K562 (cell line): ENCODE data around the gene CAV1. TPM values are rescaled to one million over a fixed set of nuclear protein-coding genes. Genes with fewer than 3 reads are reported as not detected.

Experiments
- CBX3 ChIP-seq, 2 experiments: IDR thresholded peaks; 1 replicate in 1 of 2; 2 replicates in 1 of 2; pipeline ENCODE4 v1.6.1; 2012; ENCODE audit warnings: inconsistent platforms in 2 of 2, low read length in 2 of 2, borderline replicate concordance in 1 of 2, control low read depth in 1 of 2
- CEBPG ChIP-seq, 3 experiments: fragments of 200-800 bp in 1 of 3; sonication (Bioruptor generic) in 1 of 3; sonication (generic) in 1 of 3; formaldehyde crosslinking in 1 of 3; IDR thresholded peaks in 2 of 3; conservative IDR thresholded peaks in 1 of 3; 2 replicates each; pipeline versions ENCODE4 v1.6.1 to v1.8.0; 2016 to 2022; ENCODE audit warnings: missing compliant biosample characterization in 2 of 3, missing genetic modification characterization in 2 of 3, mild to moderate bottlenecking in 1 of 3, missing genetic modification reagents in 1 of 3
- MCM2 ChIP-seq: fragments of 450-650 bp; IDR thresholded peaks from 2 replicates; pipeline ENCODE4 v1.6.1; 2017; ENCODE audit warnings: low read depth, mild to moderate bottlenecking
- polyA plus RNA-seq, 8 experiments: library from polyadenylated mRNA; depleted of rRNA in 4 of 8; stranded (reverse) in 5 of 8; unstranded in 3 of 8; fragments of >200 nt; fragmentation: Nextera tagmentation in 2 of 8; fragmentation: Illumina TruSeq in 1 of 8; extraction: Ambion mirVana in 2 of 8; extraction: Trizol in 1 of 8; gene quantifications; 2 replicates each; pipeline versions ENCODE4 v1.2.1 to v1.2.3, GENCODE V29; 2011 to 2014; ENCODE audit warnings: inconsistent platforms in 1 of 8, missing spikeins in 1 of 8
- total RNA-seq, 7 experiments: library from RNA; depleted of rRNA in 6 of 7; stranded (reverse); fragments of >200 nt in 6 of 7; fragmentation: Illumina TruSeq in 2 of 7; extraction: Trizol in 2 of 7; gene quantifications; 2 replicates each; pipeline versions ENCODE4 v1.2.1 to v1.2.3, GENCODE V29; 2011 to 2021; ENCODE audit warnings: low replicate concordance in 1 of 7
- TF ChIP-seq, protein P1 (sequence below): fragments of 250-450 bp; sonication (Bioruptor Pico); IDR thresholded peaks from 2 replicates; pipeline ENCODE4 v1.5.0; 2022; ENCODE audit warnings: mild to moderate bottlenecking
- TF ChIP-seq, protein P2 (sequence below): fragments of 250-450 bp; sonication (Bioruptor Pico); IDR thresholded peaks from 2 replicates; pipeline ENCODE4 v1.4.0; 2020; ENCODE audit warnings: mild to moderate bottlenecking, moderate library complexity, borderline replicate concordance

Gene CAV1
- total and polyA plus RNA-seq, 9 of the 15 experiments (the other 6 are each of a cell fraction or from before 2014, with no cell fraction given), result 0.08 to 1.5 (median 0.63) TPM

DNA sequence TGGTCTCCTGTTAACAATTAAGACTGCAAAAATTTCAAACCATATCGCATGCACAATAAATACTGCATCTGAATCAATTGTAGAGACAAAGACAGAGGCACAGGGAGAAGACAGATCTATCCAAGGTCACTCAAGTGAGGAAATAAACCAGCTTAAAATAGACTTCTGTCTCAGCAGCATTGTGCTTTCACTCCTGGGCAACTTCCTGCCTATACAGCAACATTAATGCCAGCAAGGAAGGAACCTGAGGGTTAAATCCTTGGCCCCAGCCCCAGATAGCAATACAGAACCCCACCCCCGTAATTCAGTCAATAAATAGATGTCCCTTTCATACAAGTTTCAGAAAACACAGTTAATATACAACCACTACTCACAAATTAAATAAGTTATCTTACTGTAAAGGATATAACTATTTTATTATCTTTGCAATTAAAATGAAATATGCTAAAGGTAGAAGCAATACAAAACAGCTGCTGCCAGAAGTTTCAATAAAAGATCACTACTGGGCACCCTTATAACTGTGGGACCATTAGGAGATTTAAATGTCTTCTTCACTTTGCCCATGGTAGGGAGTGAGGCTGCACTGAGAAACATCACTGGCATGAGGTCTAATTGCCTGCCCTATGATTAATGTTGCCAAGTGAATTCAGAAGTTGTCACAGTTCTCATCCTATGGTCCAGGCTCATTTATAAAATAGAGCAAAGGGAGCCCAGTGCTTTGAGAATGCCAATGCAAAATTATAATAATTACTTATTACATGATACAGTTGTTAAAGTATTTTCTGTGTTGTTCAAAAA, 49.4 kb downstream of the CAV1 start (continued):
- TF ChIP-seq CBX3 (IDR thresholded peaks at IDR 0.05; ENCODE audit: borderline replicate concordance in 1 of 2, low read length in 2 of 2), result no peak
- TF ChIP-seq, protein P1, sequence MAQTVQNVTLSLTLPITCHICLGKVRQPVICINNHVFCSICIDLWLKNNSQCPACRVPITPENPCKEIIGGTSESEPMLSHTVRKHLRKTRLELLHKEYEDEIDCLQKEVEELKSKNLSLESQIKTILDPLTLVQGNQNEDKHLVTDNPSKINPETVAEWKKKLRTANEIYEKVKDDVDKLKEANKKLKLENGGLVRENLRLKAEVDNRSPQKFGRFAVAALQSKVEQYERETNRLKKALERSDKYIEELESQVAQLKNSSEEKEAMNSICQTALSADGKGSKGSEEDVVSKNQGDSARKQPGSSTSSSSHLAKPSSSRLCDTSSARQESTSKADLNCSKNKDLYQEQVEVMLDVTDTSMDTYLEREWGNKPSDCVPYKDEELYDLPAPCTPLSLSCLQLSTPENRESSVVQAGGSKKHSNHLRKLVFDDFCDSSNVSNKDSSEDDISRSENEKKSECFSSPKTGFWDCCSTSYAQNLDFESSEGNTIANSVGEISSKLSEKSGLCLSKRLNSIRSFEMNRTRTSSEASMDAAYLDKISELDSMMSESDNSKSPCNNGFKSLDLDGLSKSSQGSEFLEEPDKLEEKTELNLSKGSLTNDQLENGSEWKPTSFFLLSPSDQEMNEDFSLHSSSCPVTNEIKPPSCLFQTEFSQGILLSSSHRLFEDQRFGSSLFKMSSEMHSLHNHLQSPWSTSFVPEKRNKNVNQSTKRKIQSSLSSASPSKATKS (CRISPR knock-in tag), result no peak
- TF ChIP-seq, protein P2, sequence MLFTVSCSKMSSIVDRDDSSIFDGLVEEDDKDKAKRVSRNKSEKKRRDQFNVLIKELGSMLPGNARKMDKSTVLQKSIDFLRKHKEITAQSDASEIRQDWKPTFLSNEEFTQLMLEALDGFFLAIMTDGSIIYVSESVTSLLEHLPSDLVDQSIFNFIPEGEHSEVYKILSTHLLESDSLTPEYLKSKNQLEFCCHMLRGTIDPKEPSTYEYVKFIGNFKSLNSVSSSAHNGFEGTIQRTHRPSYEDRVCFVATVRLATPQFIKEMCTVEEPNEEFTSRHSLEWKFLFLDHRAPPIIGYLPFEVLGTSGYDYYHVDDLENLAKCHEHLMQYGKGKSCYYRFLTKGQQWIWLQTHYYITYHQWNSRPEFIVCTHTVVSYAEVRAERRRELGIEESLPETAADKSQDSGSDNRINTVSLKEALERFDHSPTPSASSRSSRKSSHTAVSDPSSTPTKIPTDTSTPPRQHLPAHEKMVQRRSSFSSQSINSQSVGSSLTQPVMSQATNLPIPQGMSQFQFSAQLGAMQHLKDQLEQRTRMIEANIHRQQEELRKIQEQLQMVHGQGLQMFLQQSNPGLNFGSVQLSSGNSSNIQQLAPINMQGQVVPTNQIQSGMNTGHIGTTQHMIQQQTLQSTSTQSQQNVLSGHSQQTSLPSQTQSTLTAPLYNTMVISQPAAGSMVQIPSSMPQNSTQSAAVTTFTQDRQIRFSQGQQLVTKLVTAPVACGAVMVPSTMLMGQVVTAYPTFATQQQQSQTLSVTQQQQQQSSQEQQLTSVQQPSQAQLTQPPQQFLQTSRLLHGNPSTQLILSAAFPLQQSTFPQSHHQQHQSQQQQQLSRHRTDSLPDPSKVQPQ (CRISPR knock-in tag), result no peak
- TF ChIP-seq MCM2, result no peak
- no peak for TF ChIP-seq CEBPG (CRISPR knock-in tag; IDR thresholded peaks at IDR 0.05)
- TF ChIP-seq CEBPG (tag; conservative IDR thresholded peaks at IDR 0.05 in 1 of 2, IDR thresholded peaks at IDR 0.05 in 1 of 2), result no peak
